Activated CD4-positive, alpha-beta T cell treated with anti-CD3 and anti-CD28 coated beads, Interleukin-2, amount 10 ng/mL, durations not matched to agents 7 days and 5 days (primary cell): ENCODE measurements around the gene ZC3H13. TPM values are rescaled to one million over a fixed set of nuclear protein-coding genes. Genes with fewer than 3 reads are reported as not detected.
"Not testable (repeated sequence)": the region's sequence is repeated elsewhere in the genome, so short reads cannot be mapped to it uniquely, and the experiment has no call there.

Experiments used
- CTCF ChIA-PET: fragments of 350-600 bp; sonication (Branson Sonifier 250); formaldehyde crosslinking; loops from one replicate; lab custom pipeline; 2021; ENCODE audit warnings: antibody characterized with exemption; lab: Charles Lee
- POLR2A ChIA-PET: fragments of 350-600 bp; sonication (Branson Sonifier 250); formaldehyde crosslinking; loops from one replicate; lab custom pipeline; 2021; ENCODE audit warnings: antibody characterized with exemption; lab: Charles Lee
- DNase-seq: peaks from one replicate; pipeline ENCODE4 v3.0.0-alpha.2; 2020
- H3K27ac Mint-ChIP-seq: one replicate; pipeline ENCODE4 v1.8.0; 2021; ENCODE audit warnings: mild to moderate bottlenecking, moderate library complexity, mixed read lengths
- H3K27me3 Mint-ChIP-seq: one replicate; pipeline ENCODE4 v1.8.0; 2021; ENCODE audit warnings: mixed read lengths
- H3K36me3 Mint-ChIP-seq: one replicate; pipeline ENCODE4 v1.8.0; 2021; ENCODE audit warnings: low read depth, mixed read lengths
- H3K4me1 Mint-ChIP-seq: one replicate; pipeline ENCODE4 v1.8.0; 2021; ENCODE audit warnings: mixed read lengths
- H3K4me3 Mint-ChIP-seq: one replicate; pipeline ENCODE4 v1.8.0; 2021; ENCODE audit warnings: mild to moderate bottlenecking, moderate library complexity, mixed read lengths
- H3K9me3 Mint-ChIP-seq: one replicate; pipeline ENCODE4 v1.8.0; 2021; ENCODE audit warnings: mixed read lengths
- total RNA-seq, 2 experiments: library from RNA; stranded (reverse); gene quantifications; one replicate each; pipeline ENCODE4 v1.2.3, GENCODE V29; 2021

The ZC3H13 gene
- total RNA-seq, 2 experiments from 2014 or later = 38.0 to 50.0 TPM

GRCh38 chr13:45981127-45981526, 71.4 kb downstream of the ZC3H13 start:
- H3K27ac Mint-ChIP-seq, CTCF ChIA-PET, DNase-seq, H3K9me3 Mint-ChIP-seq, POLR2A ChIA-PET, H3K4me1 Mint-ChIP-seq, H3K27me3 Mint-ChIP-seq, H3K4me3 Mint-ChIP-seq: not testable (repeated sequence)
- H3K36me3 Mint-ChIP-seq = peaks cover 63% of the 10 kb centered on the region

GRCh38 chr13:45975337-45975736, 77.2 kb downstream of the ZC3H13 start:
- Mint-ChIP-seq H3K4me3 (no peak overlapping the region), H3K9me3 (no peaks in the 10 kb centered on the region), H3K27ac (no peak overlapping the region), H3K27me3 (no peaks in the 10 kb centered on the region), H3K4me1 (peaks cover 7% of the 10 kb centered on the region), H3K36me3 (peaks cover 70% of the 10 kb centered on the region)
- POLR2A ChIA-PET = no interaction called here
- no peak for DNase-seq
- CTCF ChIA-PET = no interaction called here

- no peak for DNase-seq
- peaks cover 7% of the 10 kb centered on the region for H3K4me1 Mint-ChIP-seq
- no peak overlapping the region for H3K27ac Mint-ChIP-seq
- no peak overlapping the region for H3K4me3 Mint-ChIP-seq
- no peaks in the 10 kb centered on the region for H3K27me3 Mint-ChIP-seq
- POLR2A ChIA-PET = no interaction called here
- H3K9me3 Mint-ChIP-seq = no peaks in the 10 kb centered on the region
- peaks cover 73% of the 10 kb centered on the region for H3K36me3 Mint-ChIP-seq
- CTCF ChIA-PET = no interaction called here
Measured at GRCh38 chr13:45974500-45974899, 78.0 kb downstream of the ZC3H13 start.

GRCh38 chr13:45967589-45967988, 85.0 kb downstream of the ZC3H13 start:
- H3K4me1 Mint-ChIP-seq = peaks cover 5% of the 10 kb centered on the region
- CTCF ChIA-PET = no interaction called here
- DNase-seq = no peak
- H3K9me3 Mint-ChIP-seq = no peaks in the 10 kb centered on the region
- H3K4me3 Mint-ChIP-seq = no peak overlapping the region
- peaks cover 67% of the 10 kb centered on the region for H3K36me3 Mint-ChIP-seq
- POLR2A ChIA-PET = no interaction called here
- H3K27me3 Mint-ChIP-seq = no peaks in the 10 kb centered on the region
- no peak overlapping the region for H3K27ac Mint-ChIP-seq

GRCh38 chr13:45966715-45967114, 85.8 kb downstream of the ZC3H13 start:
- peaks cover 62% of the 10 kb centered on the region for H3K36me3 Mint-ChIP-seq
- no peak overlapping the region for H3K27ac Mint-ChIP-seq
- H3K27me3 Mint-ChIP-seq = no peaks in the 10 kb centered on the region
- H3K9me3 Mint-ChIP-seq = no peaks in the 10 kb centered on the region
- CTCF ChIA-PET = interaction anchor here (0.6 kb wide), 1 partner anchor 161 kb away, joined by 4 read pairs; no protein-coding TSS in a partner anchor
- no peak for DNase-seq
- POLR2A ChIA-PET = no interaction called here
- H3K4me1 Mint-ChIP-seq = peaks cover 5% of the 10 kb centered on the region
- H3K4me3 Mint-ChIP-seq = no peak overlapping the region

GRCh38 chr13:45961468-45961867, 91.1 kb downstream of the ZC3H13 start:
- H3K4me1 Mint-ChIP-seq = no peaks in the 10 kb centered on the region

GRCh38 chr13:45954836-45955800, 97.4 kb downstream of the ZC3H13 start:
- peaks cover 35% of the 10 kb centered on the region for H3K36me3 Mint-ChIP-seq
- no peak overlapping the region for H3K27ac Mint-ChIP-seq
- no peak for DNase-seq
- CTCF ChIA-PET = no interaction called here
- no peaks in the 10 kb centered on the region for H3K27me3 Mint-ChIP-seq
- no peaks in the 10 kb centered on the region for H3K4me1 Mint-ChIP-seq
- no peaks in the 10 kb centered on the region for H3K9me3 Mint-ChIP-seq
- POLR2A ChIA-PET = no interaction called here
- no peak overlapping the region for H3K4me3 Mint-ChIP-seq

More at GRCh38 chr13:45961468-45961867, 91.1 kb downstream of the ZC3H13 start:
- Mint-ChIP-seq H3K4me3 (no peak overlapping the region), H3K27ac (no peak overlapping the region), H3K27me3 (no peaks in the 10 kb centered on the region), H3K36me3 (peaks cover 47% of the 10 kb centered on the region), H3K9me3 (no peaks in the 10 kb centered on the region)
- ChIA-PET POLR2A (no interaction called here), CTCF (no interaction called here)
- DNase-seq = no peak

- POLR2A ChIA-PET = no interaction called here
- no peak overlapping the region for H3K4me3 Mint-ChIP-seq
- peaks cover 26% of the 10 kb centered on the region for H3K36me3 Mint-ChIP-seq
- H3K27me3 Mint-ChIP-seq = no peaks in the 10 kb centered on the region
- DNase-seq = no peak
- H3K9me3 Mint-ChIP-seq = no peaks in the 10 kb centered on the region
- H3K4me1 Mint-ChIP-seq = no peaks in the 10 kb centered on the region
- no peak overlapping the region for H3K27ac Mint-ChIP-seq
- CTCF ChIA-PET = interaction anchor here (0.6 to 1.4 kb wide), 2 partner anchors 10 to 88 kb away, joined by 3 to 4 read pairs; no protein-coding TSS in a partner anchor
Measured at GRCh38 chr13:45953082-45953481, 99.5 kb downstream of the ZC3H13 start.

- no peaks in the 10 kb centered on the region for H3K4me1 Mint-ChIP-seq
- no peaks in the 10 kb centered on the region for H3K9me3 Mint-ChIP-seq
- CTCF ChIA-PET = interaction anchor here (0.6 kb wide), 4 partner anchors 30 to 1749 kb away, joined by 3 to 4 read pairs (median 4); no protein-coding TSS in a partner anchor
- no peak overlapping the region for H3K27ac Mint-ChIP-seq
- no peaks in the 10 kb centered on the region for H3K27me3 Mint-ChIP-seq
- peaks cover 17% of the 10 kb centered on the region for H3K36me3 Mint-ChIP-seq
- POLR2A ChIA-PET = no interaction called here
- H3K4me3 Mint-ChIP-seq = no peak overlapping the region
- DNase-seq = no peak
Measured at GRCh38 chr13:45951724-45952123, 100.8 kb downstream of the ZC3H13 start.

GRCh38 chr13:45951166-45951565, 101.4 kb downstream of the ZC3H13 start:
- Mint-ChIP-seq H3K4me3 (no peak overlapping the region), H3K36me3 (peaks cover 13% of the 10 kb centered on the region), H3K27ac (no peak overlapping the region), H3K4me1 (no peaks in the 10 kb centered on the region), H3K27me3 (no peaks in the 10 kb centered on the region), H3K9me3 (no peaks in the 10 kb centered on the region)
- POLR2A ChIA-PET = no interaction called here
- CTCF ChIA-PET = interaction anchor here (0.6 kb wide), 4 partner anchors 29 to 1750 kb away, joined by 3 to 4 read pairs (median 4); no protein-coding TSS in a partner anchor
- DNase-seq = no peak

GRCh38 chr13:45950386-45951000, 102.1 kb downstream of the ZC3H13 start:
- no peaks in the 10 kb centered on the region for H3K4me1 Mint-ChIP-seq
- H3K27me3 Mint-ChIP-seq = no peaks in the 10 kb centered on the region
- DNase-seq = no peak
- CTCF ChIA-PET = no interaction called here
- H3K36me3 Mint-ChIP-seq = peaks cover 7% of the 10 kb centered on the region
- H3K9me3 Mint-ChIP-seq = no peaks in the 10 kb centered on the region
- H3K27ac Mint-ChIP-seq = no peak overlapping the region
- POLR2A ChIA-PET = no interaction called here
- no peak overlapping the region for H3K4me3 Mint-ChIP-seq

- Mint-ChIP-seq H3K27me3 (no peaks in the 10 kb centered on the region), H3K36me3 (peaks cover 2% of the 10 kb centered on the region), H3K27ac (no peak overlapping the region), H3K4me1 (no peaks in the 10 kb centered on the region), H3K9me3 (no peaks in the 10 kb centered on the region), H3K4me3 (no peak overlapping the region)
- DNase-seq = no peak
- ChIA-PET CTCF (no interaction called here), POLR2A (no interaction called here)
Measured at GRCh38 chr13:45949161-45949560, 103.4 kb downstream of the ZC3H13 start.

- no peaks in the 10 kb centered on the region for H3K9me3 Mint-ChIP-seq
- H3K27me3 Mint-ChIP-seq = peaks cover 4% of the 10 kb centered on the region
- H3K36me3 Mint-ChIP-seq = no peaks in the 10 kb centered on the region
- H3K4me3 Mint-ChIP-seq = no peak overlapping the region
- ChIA-PET CTCF (interaction anchor here (1.1 kb wide), 2 partner anchors 17 to 37 kb away, joined by 3 read pairs; no protein-coding TSS in a partner anchor), POLR2A (no interaction called here)
- no peak for DNase-seq
- H3K4me1 Mint-ChIP-seq = no peaks in the 10 kb centered on the region
- H3K27ac Mint-ChIP-seq = no peak overlapping the region
Measured at GRCh38 chr13:45943965-45944364, 108.6 kb downstream of the ZC3H13 start.
